ENCODE data around the gene TMEM131.

TMEM131 gene

DNA sequence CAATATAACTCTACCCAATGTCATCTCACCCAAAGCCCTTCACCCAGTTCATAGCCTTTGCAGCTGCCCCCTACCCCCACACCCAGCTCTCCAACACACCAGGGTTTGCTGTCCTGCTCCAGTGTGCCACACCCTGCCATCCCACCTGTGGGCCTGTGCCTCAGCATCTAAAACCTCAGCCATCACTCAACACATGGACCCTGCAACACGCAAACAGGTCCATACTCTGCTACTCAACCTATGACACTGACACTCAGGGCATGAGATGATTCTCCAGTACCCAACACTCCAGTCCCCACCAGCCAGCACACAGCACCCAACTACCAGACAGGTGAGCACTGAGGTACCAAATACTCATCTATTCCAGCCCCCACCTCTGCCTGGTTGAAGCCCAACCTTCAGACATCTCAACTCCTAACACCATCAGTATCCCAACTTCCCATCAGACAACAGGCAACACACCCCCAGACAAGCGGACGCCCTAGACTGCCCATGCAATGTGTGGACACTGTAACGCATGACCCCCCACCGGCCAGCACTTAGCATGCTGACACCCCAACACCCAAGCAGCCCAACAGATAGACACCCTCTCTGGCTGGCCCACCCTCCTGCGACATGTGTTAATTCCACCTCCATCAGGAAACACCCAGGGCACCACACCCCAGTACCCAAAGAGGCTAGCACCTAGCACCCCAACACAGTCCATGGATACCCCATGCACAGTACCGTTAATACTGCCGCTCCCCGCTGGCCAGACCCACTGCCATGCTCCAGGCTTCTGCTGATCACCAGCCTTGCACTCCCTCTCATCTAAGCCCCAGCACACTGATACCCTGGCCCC is 257.3 kb downstream of the TMEM131 start:
- no peak for DNase-seq (ENCODE audit: low read depth)

- no peak for DNase-seq (ENCODE audit: low read depth)
Measured at GRCh38 chr2:97737421-97738178, 258.1 kb downstream of the TMEM131 start.

DNA sequence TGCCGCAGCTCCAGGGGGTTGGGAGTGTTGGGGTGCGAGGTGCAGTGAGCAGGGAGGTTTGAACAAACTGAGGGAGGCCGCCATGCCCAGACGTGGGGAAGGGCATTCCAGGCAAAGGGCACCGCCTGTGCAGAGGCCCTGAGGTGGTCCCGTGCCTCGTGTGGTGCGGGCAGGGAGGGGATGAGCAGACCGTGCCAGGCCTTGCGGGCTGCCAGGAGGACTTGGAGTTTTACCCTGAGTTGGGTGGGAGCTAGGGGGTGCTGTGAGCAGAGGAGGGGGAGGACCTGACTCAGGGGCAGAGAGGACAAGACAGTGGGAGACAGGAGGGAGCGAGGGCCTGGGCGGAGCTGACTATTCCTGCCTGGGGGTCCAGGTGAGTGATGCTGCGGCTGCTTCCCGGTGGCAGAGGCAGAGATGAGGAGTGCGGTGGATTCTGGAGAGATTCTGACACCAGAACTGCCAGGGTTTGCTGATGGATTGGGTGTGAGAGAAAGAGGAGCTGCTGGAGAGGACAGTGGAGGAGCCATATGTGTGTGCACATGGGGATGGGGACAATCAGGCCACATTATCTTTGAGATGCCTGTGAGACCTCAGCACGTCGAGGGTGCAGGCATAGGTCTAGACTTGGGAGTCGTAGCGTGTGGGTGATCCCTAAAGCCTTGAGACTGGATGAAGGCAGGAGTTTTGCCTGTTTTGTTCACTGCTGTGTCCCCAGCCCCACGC is 259.0 kb downstream of the TMEM131 start:
- DNase-seq (ENCODE audit: low read depth): no peak

DNA sequence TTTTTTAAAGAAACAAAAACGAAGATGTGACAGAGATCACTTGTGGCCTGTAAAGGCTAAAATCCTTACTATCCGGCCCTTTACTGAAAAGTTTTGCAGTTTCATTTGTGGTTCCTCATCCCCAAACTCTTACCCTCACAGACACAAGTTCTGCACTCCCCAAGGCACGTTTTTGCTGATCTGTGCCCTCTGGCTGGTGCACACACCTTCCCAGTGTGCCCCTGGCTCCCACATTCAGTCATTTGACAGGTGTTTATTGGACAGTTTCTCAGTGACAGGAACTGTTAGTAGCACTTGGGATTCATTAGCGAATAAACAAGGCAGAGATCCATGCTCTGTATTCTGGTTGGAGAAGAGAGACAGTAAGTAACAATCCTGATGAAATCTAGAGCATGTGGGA is 259.6 kb downstream of the TMEM131 start:
- DNase-seq (ENCODE audit: low read depth): no peak

- DNase-seq (ENCODE audit: low read depth): no peak
Measured at GRCh38 chr2:97735161-97735561, 260.6 kb downstream of the TMEM131 start.

- no peak for DNase-seq (ENCODE audit: low read depth)
Measured at GRCh38 chr2:97734061-97735051, 261.4 kb downstream of the TMEM131 start.

- no peak for DNase-seq (ENCODE audit: low read depth)
Measured at GRCh38 chr2:97733341-97734035, 262.3 kb downstream of the TMEM131 start.

DNA sequence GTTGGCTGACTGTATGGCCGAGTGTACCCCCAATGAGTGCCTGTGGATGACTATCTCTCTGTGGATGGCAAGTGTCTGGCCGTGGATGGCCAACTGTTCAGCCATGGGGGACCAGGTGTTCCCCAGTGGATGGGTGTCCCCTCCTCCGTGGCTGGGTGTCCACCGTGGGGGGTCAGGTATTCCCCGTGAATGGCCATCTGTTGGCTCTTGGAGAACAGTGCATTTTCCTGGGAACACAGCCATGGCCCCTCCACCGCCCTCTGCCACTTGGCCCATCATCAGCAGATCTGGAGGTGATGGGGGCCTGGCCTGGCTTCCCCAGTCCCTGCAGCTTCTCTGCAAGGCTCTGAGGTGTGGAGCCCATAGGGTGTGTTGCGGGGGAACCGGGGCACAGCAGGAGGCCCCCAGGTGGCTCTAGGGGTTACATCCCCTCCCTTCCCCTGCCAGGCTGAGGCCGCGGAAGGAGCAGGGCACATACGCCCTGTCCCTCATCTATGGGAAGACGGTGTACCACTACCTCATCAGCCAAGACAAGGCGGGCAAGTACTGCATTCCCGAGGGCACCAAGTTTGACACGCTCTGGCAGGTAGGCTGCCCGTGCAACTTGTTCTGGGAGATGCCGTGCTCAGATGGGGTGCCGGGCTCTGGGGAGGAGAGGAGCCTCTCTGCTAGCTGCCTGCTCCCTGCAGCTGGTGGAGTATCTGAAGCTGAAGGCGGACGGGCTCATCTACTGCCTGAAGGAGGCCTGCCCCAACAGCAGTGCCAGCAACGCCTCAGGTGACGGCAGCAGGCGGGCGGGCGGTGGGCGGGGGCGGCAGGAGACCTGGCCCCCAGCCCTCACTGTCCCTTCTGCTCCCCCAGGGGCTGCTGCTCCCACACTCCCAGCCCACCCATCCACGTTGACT is 263.1 kb downstream of the TMEM131 start:
- no peak for DNase-seq (ENCODE audit: low read depth)

DNA sequence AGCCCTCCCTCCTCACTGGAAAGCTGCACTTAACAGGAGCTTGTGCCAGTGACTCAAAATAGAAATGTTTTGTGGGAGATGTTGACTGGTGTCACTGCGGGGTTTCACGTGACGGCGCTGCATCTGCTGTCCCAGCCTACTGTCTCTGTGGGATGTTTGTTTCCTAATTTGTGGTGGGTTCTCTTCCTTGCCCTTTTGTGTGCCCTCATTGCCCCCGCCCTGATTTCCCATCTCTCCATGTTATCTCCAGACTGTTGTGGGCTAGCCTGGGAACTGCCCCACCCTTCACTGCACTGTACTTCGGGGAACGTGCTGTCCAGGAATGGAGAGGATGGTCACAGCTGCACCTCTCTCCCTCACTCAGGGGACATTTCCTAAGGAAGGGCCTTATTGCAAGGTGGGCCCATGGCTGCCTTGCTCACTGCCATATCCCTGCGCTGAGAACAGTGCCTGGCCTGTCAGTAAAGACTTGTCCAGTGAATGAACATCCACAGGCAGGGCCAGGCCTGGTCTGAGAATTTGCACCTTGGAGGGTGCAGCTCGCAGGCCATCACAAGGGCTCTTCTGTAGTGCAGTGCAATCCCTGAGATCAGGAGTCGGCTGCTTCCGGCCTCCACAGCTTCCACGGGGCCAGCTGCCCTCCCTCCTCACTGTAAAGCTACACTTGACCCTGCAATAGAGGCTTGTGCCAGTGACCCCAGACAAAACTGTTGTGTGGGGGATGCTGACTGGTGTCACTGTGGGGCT is 264.3 kb downstream of the TMEM131 start:
- no peak for DNase-seq (ENCODE audit: low read depth)

DNA sequence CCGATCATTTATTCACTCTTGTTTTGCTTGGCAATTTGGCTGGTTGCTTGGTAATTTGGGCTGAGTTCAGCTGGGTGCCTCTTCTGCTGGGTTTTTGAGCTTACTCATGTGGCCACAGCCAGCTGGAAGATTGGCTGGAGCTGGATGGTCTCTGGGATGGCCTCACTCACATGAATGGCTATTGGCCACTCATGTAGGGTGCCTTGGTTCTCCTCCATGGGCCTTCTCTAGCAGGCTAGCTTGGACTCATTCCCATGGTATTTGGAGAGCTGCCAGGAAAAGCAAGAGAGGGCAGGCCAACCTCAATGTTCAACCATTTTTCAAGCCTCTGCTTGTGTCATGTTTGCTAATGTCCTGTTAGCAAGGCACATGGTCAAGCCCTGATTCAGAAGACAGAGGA is 265.5 kb downstream of the TMEM131 start:
- no peak for DNase-seq (ENCODE audit: low read depth)

DNA sequence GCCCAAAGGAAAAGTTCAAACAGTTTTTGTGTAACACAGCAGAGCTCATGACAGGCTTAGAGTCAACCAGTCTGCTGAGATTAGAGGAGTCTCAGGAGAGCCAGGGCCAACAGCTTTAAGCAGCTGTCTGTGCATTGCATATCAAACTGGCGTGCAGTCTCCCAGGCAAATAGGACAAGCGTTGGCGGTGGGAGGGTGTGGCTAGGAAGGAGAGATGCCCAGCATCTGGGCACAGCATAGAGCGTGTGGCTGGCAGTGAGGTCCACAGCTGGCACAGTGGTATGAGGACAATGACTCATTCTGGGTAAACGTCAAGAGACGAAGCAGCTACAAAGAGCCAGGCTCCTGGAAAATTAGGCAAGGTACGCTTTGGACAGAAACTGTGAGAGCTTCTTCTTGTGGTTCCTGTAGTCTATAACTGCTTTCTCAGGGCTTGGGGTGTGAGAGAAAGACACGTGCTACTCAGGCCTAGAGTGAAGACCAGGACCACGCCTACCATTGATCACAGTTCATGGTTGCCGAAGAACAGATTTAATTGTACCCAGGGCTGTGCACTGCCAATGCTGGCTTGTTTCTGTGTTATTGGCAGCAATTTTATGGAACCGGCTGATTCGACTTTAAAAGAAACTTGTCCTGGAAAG is 267.5 kb downstream of the TMEM131 start:
- DNase-seq (ENCODE audit: low read depth): no peak

- DNase-seq (ENCODE audit: low read depth): no peak
Measured at GRCh38 chr2:97727296-97727695, 268.5 kb downstream of the TMEM131 start.

GRCh38 chr2:97726261-97727064 is 269.3 kb downstream of the TMEM131 start:
- no peak for DNase-seq (ENCODE audit: low read depth)

- no peak for DNase-seq (ENCODE audit: low read depth)
Measured at GRCh38 chr2:97724946-97725688, 270.6 kb downstream of the TMEM131 start.

DNA sequence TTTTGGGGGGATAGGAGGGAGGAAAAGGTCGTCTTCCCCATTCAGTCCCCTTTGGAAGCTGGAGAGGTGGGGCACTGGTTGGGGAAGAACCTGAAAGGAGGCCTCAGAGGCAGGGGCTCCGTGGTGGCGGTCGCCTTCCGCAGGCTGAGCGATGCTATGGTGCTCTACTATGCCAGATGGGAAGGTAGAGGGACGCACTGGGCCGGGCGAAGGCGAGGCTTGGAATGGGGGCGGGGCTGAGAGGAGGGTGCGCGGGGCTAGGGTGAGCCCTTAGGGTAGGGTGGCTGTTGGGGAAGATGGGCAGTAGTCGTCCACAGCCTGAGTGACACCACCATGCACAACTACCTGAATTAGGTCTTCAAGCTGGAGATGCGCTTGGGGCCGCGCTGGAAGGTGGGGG is 271.2 kb downstream of the TMEM131 start:
- DNase-seq (ENCODE audit: low read depth): no peak

DNA sequence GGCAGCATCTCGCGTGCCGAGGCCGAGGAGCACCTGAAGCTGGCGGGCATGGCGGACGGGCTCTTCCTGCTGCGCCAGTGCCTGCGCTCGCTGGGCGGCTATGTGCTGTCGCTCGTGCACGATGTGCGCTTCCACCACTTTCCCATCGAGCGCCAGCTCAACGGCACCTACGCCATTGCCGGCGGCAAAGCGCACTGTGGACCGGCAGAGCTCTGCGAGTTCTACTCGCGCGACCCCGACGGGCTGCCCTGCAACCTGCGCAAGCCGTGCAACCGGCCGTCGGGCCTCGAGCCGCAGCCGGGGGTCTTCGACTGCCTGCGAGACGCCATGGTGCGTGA is 271.7 kb downstream of the TMEM131 start:
- no peak for DNase-seq (ENCODE audit: low read depth)
